ENCODE measurements around the gene RAPGEFL1. TPM values are rescaled to one million over a fixed set of nuclear protein-coding genes. Genes with fewer than 3 reads are reported as not detected.
A peak's percentile ranks its signal among the peaks of the same experiment; 100 is the strongest.

Gene RAPGEFL1
- total RNA-seq, 1 experiment from 2014 or later, result 23.0 TPM

- peak overlapping the region; percentile 82 for H3K4me3 Mint-ChIP-seq
- H3K27ac Mint-ChIP-seq, result no peak overlapping the region
- DNase-seq (ENCODE audit: low spot score), result peak; percentile 84
- ATAC-seq, result peak; percentile 73
- POLR2A ChIA-PET, result interaction anchor here (0.7 to 1.4 kb wide), 5 partner anchors 11 to 79 kb away, joined by 3 read pairs; partner anchors contain the start of gene WIPF2
- peaks cover 5% of the 10 kb centered on the region; the same call in 1 of the 2 replicates for H3K36me3 Mint-ChIP-seq
- CTCF ChIA-PET, result interaction anchor here (0.5 to 5.5 kb wide), 30 partner anchors 9 to 266 kb away, joined by 3 to 75 read pairs (median 4); partner anchors contain the start of genes CDC6, CSF3, RAPGEFL1 and WIPF2
- no peaks in the 10 kb centered on the region for H3K9me3 Mint-ChIP-seq
- peaks cover 3% of the 10 kb centered on the region; the same call in 1 of the 2 replicates for H3K27me3 Mint-ChIP-seq (ENCODE audit: low read depth)
- peaks cover 37% of the 10 kb centered on the region for H3K4me1 Mint-ChIP-seq
- TF ChIP-seq TEAD1 (CRISPR knock-in tag; IDR thresholded peaks at IDR 0.05) (no peak; the same call in 1 of the 2 replicates), JUN (CRISPR knock-in tag; IDR thresholded peaks at IDR 0.05) (no peak), NR1H2 (CRISPR knock-in tag; IDR thresholded peaks at IDR 0.05) (no peak), ZNF281 (CRISPR knock-in tag; IDR thresholded peaks at IDR 0.05) (0 out of 2 replicates have a peak, but pooled peaks have one; percentile 15), AFF4 (CRISPR knock-in tag; IDR thresholded peaks at IDR 0.05; ENCODE audit: borderline replicate concordance) (peak; percentile 81; the same call in 1 of the 2 replicates), ETV6 (CRISPR knock-in tag; IDR thresholded peaks at IDR 0.05) (0 out of 2 replicates have a peak, but pooled peaks have one; percentile 12), RORB (CRISPR knock-in tag; IDR thresholded peaks at IDR 0.05) (no peak), HMGXB4 (CRISPR knock-in tag; IDR thresholded peaks at IDR 0.05) (peak; percentile 84; the same call in 1 of the 2 replicates), ATF1 (CRISPR knock-in tag; IDR thresholded peaks at IDR 0.05) (no peak), NFATC4 (CRISPR knock-in tag; IDR thresholded peaks at IDR 0.05) (no peak), USF2 (CRISPR knock-in tag; IDR thresholded peaks at IDR 0.05) (no peak), KAT7 (CRISPR knock-in tag; IDR thresholded peaks at IDR 0.05; ENCODE audit: borderline replicate concordance) (no peak)
- TF ChIP-seq, protein P1, sequence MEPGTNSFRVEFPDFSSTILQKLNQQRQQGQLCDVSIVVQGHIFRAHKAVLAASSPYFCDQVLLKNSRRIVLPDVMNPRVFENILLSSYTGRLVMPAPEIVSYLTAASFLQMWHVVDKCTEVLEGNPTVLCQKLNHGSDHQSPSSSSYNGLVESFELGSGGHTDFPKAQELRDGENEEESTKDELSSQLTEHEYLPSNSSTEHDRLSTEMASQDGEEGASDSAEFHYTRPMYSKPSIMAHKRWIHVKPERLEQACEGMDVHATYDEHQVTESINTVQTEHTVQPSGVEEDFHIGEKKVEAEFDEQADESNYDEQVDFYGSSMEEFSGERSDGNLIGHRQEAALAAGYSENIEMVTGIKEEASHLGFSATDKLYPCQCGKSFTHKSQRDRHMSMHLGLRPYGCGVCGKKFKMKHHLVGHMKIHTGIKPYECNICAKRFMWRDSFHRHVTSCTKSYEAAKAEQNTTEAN (CRISPR knock-in tag; IDR thresholded peaks at IDR 0.05), result no peak; the same call in 1 of the 2 replicates
- TF ChIP-seq, protein P2, sequence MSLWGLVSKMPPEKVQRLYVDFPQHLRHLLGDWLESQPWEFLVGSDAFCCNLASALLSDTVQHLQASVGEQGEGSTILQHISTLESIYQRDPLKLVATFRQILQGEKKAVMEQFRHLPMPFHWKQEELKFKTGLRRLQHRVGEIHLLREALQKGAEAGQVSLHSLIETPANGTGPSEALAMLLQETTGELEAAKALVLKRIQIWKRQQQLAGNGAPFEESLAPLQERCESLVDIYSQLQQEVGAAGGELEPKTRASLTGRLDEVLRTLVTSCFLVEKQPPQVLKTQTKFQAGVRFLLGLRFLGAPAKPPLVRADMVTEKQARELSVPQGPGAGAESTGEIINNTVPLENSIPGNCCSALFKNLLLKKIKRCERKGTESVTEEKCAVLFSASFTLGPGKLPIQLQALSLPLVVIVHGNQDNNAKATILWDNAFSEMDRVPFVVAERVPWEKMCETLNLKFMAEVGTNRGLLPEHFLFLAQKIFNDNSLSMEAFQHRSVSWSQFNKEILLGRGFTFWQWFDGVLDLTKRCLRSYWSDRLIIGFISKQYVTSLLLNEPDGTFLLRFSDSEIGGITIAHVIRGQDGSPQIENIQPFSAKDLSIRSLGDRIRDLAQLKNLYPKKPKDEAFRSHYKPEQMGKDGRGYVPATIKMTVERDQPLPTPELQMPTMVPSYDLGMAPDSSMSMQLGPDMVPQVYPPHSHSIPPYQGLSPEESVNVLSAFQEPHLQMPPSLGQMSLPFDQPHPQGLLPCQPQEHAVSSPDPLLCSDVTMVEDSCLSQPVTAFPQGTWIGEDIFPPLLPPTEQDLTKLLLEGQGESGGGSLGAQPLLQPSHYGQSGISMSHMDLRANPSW (CRISPR knock-in tag; conservative IDR thresholded peaks at IDR 0.05; ENCODE audit: low read depth), result no peak
- TF ChIP-seq, protein P3, sequence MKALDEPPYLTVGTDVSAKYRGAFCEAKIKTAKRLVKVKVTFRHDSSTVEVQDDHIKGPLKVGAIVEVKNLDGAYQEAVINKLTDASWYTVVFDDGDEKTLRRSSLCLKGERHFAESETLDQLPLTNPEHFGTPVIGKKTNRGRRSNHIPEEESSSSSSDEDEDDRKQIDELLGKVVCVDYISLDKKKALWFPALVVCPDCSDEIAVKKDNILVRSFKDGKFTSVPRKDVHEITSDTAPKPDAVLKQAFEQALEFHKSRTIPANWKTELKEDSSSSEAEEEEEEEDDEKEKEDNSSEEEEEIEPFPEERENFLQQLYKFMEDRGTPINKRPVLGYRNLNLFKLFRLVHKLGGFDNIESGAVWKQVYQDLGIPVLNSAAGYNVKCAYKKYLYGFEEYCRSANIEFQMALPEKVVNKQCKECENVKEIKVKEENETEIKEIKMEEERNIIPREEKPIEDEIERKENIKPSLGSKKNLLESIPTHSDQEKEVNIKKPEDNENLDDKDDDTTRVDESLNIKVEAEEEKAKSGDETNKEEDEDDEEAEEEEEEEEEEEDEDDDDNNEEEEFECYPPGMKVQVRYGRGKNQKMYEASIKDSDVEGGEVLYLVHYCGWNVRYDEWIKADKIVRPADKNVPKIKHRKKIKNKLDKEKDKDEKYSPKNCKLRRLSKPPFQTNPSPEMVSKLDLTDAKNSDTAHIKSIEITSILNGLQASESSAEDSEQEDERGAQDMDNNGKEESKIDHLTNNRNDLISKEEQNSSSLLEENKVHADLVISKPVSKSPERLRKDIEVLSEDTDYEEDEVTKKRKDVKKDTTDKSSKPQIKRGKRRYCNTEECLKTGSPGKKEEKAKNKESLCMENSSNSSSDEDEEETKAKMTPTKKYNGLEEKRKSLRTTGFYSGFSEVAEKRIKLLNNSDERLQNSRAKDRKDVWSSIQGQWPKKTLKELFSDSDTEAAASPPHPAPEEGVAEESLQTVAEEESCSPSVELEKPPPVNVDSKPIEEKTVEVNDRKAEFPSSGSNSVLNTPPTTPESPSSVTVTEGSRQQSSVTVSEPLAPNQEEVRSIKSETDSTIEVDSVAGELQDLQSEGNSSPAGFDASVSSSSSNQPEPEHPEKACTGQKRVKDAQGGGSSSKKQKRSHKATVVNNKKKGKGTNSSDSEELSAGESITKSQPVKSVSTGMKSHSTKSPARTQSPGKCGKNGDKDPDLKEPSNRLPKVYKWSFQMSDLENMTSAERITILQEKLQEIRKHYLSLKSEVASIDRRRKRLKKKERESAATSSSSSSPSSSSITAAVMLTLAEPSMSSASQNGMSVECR (CRISPR knock-in tag; IDR thresholded peaks at IDR 0.05; ENCODE audit: borderline replicate concordance), result peak; percentile 41; the same call in 1 of the 2 replicates
- TF ChIP-seq, protein P4, sequence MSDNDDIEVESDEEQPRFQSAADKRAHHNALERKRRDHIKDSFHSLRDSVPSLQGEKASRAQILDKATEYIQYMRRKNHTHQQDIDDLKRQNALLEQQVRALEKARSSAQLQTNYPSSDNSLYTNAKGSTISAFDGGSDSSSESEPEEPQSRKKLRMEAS (CRISPR knock-in tag; IDR thresholded peaks at IDR 0.05), result 0 out of 2 replicates have a peak, but pooled peaks have one; percentile 34
These were observed 14.3 kb downstream of the RAPGEFL1 start for GRCh38 chr17:40191237-40192208.
